Measurements from ENCODE around the gene PPIE.

GRCh38 chr1:39776886-39777285 lies 38.2 kb downstream of the PPIE start:
- TF ChIP-seq POLR2A (IDR thresholded peaks at IDR 0.05) (no peak), CTCF (IDR thresholded peaks at IDR 0.05) (no peak), POLR2AphosphoS5 (IDR thresholded peaks at IDR 0.05) (no peak)
